HepG2 (cell line): ENCODE results near the gene FAM120B. TPM values are rescaled to one million over a fixed set of nuclear protein-coding genes. Genes with fewer than 3 reads are reported as not detected.
A peak's percentile ranks its signal among the peaks of the same experiment; 100 is the strongest.

ENCODE experiments used
- ATAC-seq: fragments of 200-7000 bp; cut with Tn5 transposase; 3 replicates; pipeline ENCODE4 v1.9.1; 2020; ENCODE audit warnings: mild to moderate bottlenecking, moderate library complexity
- BruUV-seq: library from RNA; stranded (reverse); fragments of 400-500 nt; replicated peaks from 2 replicates; lab custom pipeline; 2021; lab: Mats Ljungman, UMichigan
- CTCF ChIA-PET: fragments of 300-600 bp; formaldehyde crosslinking; extraction: SDS; loops from one replicate; lab custom pipeline; 2021; ENCODE audit warnings: low total read pairs, inconsistent platforms, low intra/inter-chr PET ratio; lab: Yijun Ruan, JAX
- POLR2A ChIA-PET: fragments of 350-600 bp; sonication (Branson Sonifier 250); formaldehyde crosslinking; loops from one replicate; lab custom pipeline; 2020; ENCODE audit warnings: antibody characterized with exemption, inconsistent platforms; lab: Yijun Ruan, JAX
- DNase-seq: peaks from one replicate; pipeline ENCODE4 v3.0.0-alpha.2; 2015; ENCODE audit warnings: low spot score
- FAIRE-seq: peaks from 3 replicates; lab custom pipeline; 2011; peaks lifted over from hg19 to GRCh38; lab: Jason Lieb, UNC
- H2AFZ ChIP-seq: one replicate; pipeline ENCODE4 v1.6.1; 2011; ENCODE audit warnings: low read length, inconsistent platforms
- H3K27ac ChIP-seq: fragments of 300-600 bp; 3 replicates; pipeline ENCODE4 v1.8.0; 2011; ENCODE audit warnings: mixed run types, mild to moderate bottlenecking, mixed read lengths, low read length, inconsistent platforms; ENCODE audit not compliant: insufficient read depth; ENCODE audit errors: extremely low read length
- H3K27me3 ChIP-seq, 2 experiments: fragments of 200-600 bp in 1 of 2; 2 replicates in 1 of 2; 3 replicates in 1 of 2; pipeline versions ENCODE4 v1.6.0 to v1.8.0; 2011; ENCODE audit warnings: low read length in 2 of 2, mild to moderate bottlenecking in 2 of 2, moderate library complexity in 2 of 2, inconsistent platforms in 1 of 2; ENCODE audit not compliant: insufficient read depth in 2 of 2, control insufficient read depth in 1 of 2
- H3K36me3 ChIP-seq, 2 experiments: fragments of 200-600 bp in 1 of 2; replicated peaks in 1 of 2; 2 replicates in 1 of 2; 3 replicates in 1 of 2; pipeline versions ENCODE4 v1.5.1 to v1.8.0; 2011; ENCODE audit warnings: low read length in 2 of 2, inconsistent platforms in 1 of 2; ENCODE audit not compliant: insufficient read depth in 2 of 2, control insufficient read depth in 1 of 2
- H3K4me1 ChIP-seq: 2 replicates; pipeline ENCODE4 v1.5.1; 2012; ENCODE audit warnings: low read length, inconsistent platforms; ENCODE audit not compliant: insufficient read depth
- H3K4me2 ChIP-seq: 2 replicates; pipeline ENCODE4 v1.6.0; 2011; ENCODE audit warnings: low read depth, low read length, inconsistent platforms
- H3K4me3 ChIP-seq, 3 experiments: fragments of 200-600 bp in 1 of 3; sonication (generic), shearing (Covaris generic) in 1 of 3; replicated peaks in 1 of 3; 2 replicates each; pipeline ENCODE4 v1.5.1; 2011 to 2016; ENCODE audit warnings: low read length in 3 of 3, inconsistent platforms in 2 of 3, low read depth in 2 of 3, mild to moderate bottlenecking in 2 of 3, control low read depth in 1 of 3, mixed read lengths in 1 of 3; ENCODE audit not compliant: insufficient read depth in 1 of 3
- H3K79me2 ChIP-seq: one replicate; pipeline ENCODE4 v1.6.1; 2011; ENCODE audit warnings: low read length, inconsistent platforms; ENCODE audit not compliant: insufficient read depth
- H3K9ac ChIP-seq: 2 replicates; pipeline ENCODE4 v1.6.0; 2011; ENCODE audit warnings: mild to moderate bottlenecking, low read depth, low read length, inconsistent platforms; ENCODE audit not compliant: insufficient read depth
- H3K9me3 ChIP-seq: 2 replicates; pipeline ENCODE4 v1.5.1; 2012; ENCODE audit warnings: mild to moderate bottlenecking, low read length
- H4K20me1 ChIP-seq: 2 replicates; pipeline ENCODE4 v1.6.0; 2011; ENCODE audit warnings: inconsistent platforms, mild to moderate bottlenecking, low read length, moderate library complexity; ENCODE audit not compliant: insufficient read depth
- BORCS8-MEF2B ChIP-seq: sonication (generic); formaldehyde crosslinking; IDR thresholded peaks from 2 replicates; pipeline ENCODE4 v1.8.0; 2022; ENCODE audit warnings: mild to moderate bottlenecking, missing genetic modification reagents
- IRF2 ChIP-seq: IDR thresholded peaks from 2 replicates; pipeline ENCODE4 v1.6.1; 2018; ENCODE audit warnings: missing genetic modification reagents, missing compliant biosample characterization
- REPIN1 ChIP-seq: sonication (generic); formaldehyde crosslinking; IDR thresholded peaks from 2 replicates; pipeline ENCODE4 v1.8.0; 2022; ENCODE audit warnings: missing genetic modification reagents, low read depth, mild to moderate bottlenecking, borderline replicate concordance
- STAG1 ChIP-seq: sonication (generic); formaldehyde crosslinking; IDR thresholded peaks from 2 replicates; pipeline ENCODE4 v1.4.0; 2020; ENCODE audit warnings: missing genetic modification reagents
- TMF1 ChIP-seq: sonication (generic); formaldehyde crosslinking; IDR thresholded peaks from 2 replicates; pipeline ENCODE4 v1.8.1; 2022; ENCODE audit warnings: low read depth, missing genetic modification reagents
- XRCC5 ChIP-seq: fragments of 200-400 bp; formaldehyde crosslinking; optimal IDR thresholded peaks from 2 replicates; pipeline ENCODE3; 2017; ENCODE audit warnings: mild to moderate bottlenecking, low read length
- ZFP36L1 ChIP-seq: sonication (generic); formaldehyde crosslinking; IDR thresholded peaks from 2 replicates; pipeline ENCODE4 v1.8.0; 2022; ENCODE audit warnings: mild to moderate bottlenecking, missing genetic modification reagents, moderate library complexity
- ZNF280B ChIP-seq: sonication (generic); formaldehyde crosslinking; IDR thresholded peaks from 2 replicates; pipeline ENCODE4 v1.5.0; 2020; ENCODE audit warnings: missing genetic modification reagents, mild to moderate bottlenecking, borderline replicate concordance
- ZNF343 ChIP-seq: sonication (generic); formaldehyde crosslinking; IDR thresholded peaks from 2 replicates; pipeline ENCODE4 v1.4.0; 2020; ENCODE audit warnings: mild to moderate bottlenecking, missing genetic modification reagents
- ZNF546 ChIP-seq: sonication (generic); formaldehyde crosslinking; conservative IDR thresholded peaks from 2 replicates; pipeline ENCODE4 v1.8.1; 2023; ENCODE audit warnings: mild to moderate bottlenecking, missing genetic modification reagents
- ZNF557 ChIP-seq: sonication (generic); formaldehyde crosslinking; IDR thresholded peaks from 2 replicates; pipeline ENCODE4 v1.4.0; 2020; ENCODE audit warnings: missing genetic modification reagents
- ZNF570 ChIP-seq: sonication (generic); formaldehyde crosslinking; IDR thresholded peaks from 2 replicates; pipeline ENCODE4 v1.4.0; 2020; ENCODE audit warnings: mild to moderate bottlenecking, missing genetic modification reagents, borderline replicate concordance
- ZNF850 ChIP-seq: sonication (generic); formaldehyde crosslinking; conservative IDR thresholded peaks from 2 replicates; pipeline ENCODE4 v1.9.0; 2021; ENCODE audit warnings: mild to moderate bottlenecking, missing genetic modification reagents
- ZSCAN29 ChIP-seq: sonication (generic); formaldehyde crosslinking; conservative IDR thresholded peaks from 2 replicates; pipeline ENCODE4 v1.4.0; 2020; ENCODE audit warnings: mild to moderate bottlenecking, missing genetic modification reagents
- WGBS: methylation state at CpG from one replicate; pipeline ENCODE4 v1.1.6; 2017; ENCODE audit warnings: low lambda C conversion rate; 5-methylcytosine and 5-hydroxymethylcytosine counted together
- in situ Hi-C: cut with HindIII; loops from 2 replicates; pipeline ENCODE4 v1.10.0; 2017; ENCODE audit warnings: low pct_unique_long_range_greater_than_20kb; ENCODE audit not compliant: extremely low pct_ligation_motif_present
- intact Hi-C: fragments of 100-400 bp; cut with micrococcal nuclease; formaldehyde crosslinking; loops from one replicate; pipeline ENCODE4 v1.10.0; 2022; ENCODE audit not compliant: unreplicated experiment
- polyA plus RNA-seq, 8 experiments: library from polyadenylated mRNA; depleted of rRNA in 3 of 8; stranded (reverse) in 7 of 8; unstranded in 1 of 8; fragments of >200 nt; fragmentation: Illumina TruSeq in 4 of 8; extraction: Trizol in 4 of 8; gene quantifications; 2 replicates each; pipeline versions ENCODE4 v1.2.1 to v1.2.3, GENCODE V29; 2011 to 2016; ENCODE audit warnings: low read depth in 4 of 8, missing spikeins in 1 of 8, mixed read lengths in 1 of 8; ENCODE audit not compliant: insufficient read depth in 1 of 8
- total RNA-seq, 5 experiments: library from RNA; depleted of rRNA; stranded (reverse); fragments of >200 nt; fragmentation: Illumina TruSeq; extraction: Trizol; gene quantifications; 2 replicates each; pipeline ENCODE4 v1.2.3, GENCODE V29; 2016; ENCODE audit warnings: low read depth in 1 of 5
- TF ChIP-seq, protein P1 (sequence below): IDR thresholded peaks from 2 replicates; pipeline ENCODE4 v1.6.1; 2016; ENCODE audit warnings: control low read depth
- TF ChIP-seq, protein P2 (sequence below): sonication (generic); formaldehyde crosslinking; IDR thresholded peaks from 2 replicates; pipeline ENCODE4 v1.5.0; 2020; ENCODE audit warnings: mild to moderate bottlenecking, missing genetic modification reagents, moderate library complexity

The FAM120B gene
- total and polyA plus RNA-seq, 2 of the 13 experiments (the other 11 are each of a cell fraction or from before 2014, with no cell fraction given) = 9.2 to 10.7 TPM

DNA sequence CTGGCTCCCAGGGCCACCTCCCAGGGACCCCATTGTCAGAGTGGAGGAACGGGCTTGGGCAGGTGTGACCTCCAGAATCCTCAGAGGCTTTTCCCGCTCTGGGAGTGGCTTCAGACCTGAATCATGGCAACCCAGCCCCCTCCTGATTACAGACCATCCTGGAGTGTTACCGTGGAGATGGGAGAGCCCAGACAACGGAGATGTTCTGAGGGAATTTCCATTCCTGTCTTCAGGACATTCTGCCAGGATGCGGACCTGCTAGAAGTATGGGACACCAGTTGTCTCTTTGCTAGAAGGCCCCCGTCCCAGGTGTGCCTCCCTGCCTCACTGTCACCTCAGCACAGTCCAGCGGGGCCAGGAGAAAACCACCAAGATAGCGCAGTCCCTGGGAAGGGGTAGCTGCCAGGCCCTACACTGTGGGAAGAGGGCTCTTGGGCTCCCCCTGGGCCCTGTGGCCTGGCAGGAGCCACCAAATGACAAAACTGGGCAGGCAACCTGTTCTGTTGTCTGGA, 136.6 kb downstream of the FAM120B start:
- H3K4me1 ChIP-seq = peaks cover 2% of the 10 kb centered on the region
- peaks cover 11 to 73% of the 10 kb centered on the region in 2 experiments for H3K27me3 ChIP-seq
- H3K79me2 ChIP-seq = no peaks in the 10 kb centered on the region
- ATAC-seq (peak; percentile 75), FAIRE-seq (no peak), DNase-seq (no peak)
- CTCF ChIA-PET = no interaction called here
- H3K9ac ChIP-seq = no peak overlapping the region
- POLR2A ChIA-PET = no interaction called here
- in situ Hi-C loops = no loop called here
- no peak overlapping the region for H3K27ac ChIP-seq
- no TSS peak for BruUV-seq
- no peaks in the 10 kb centered on the region for H3K9me3 ChIP-seq
- WGBS = 66% methylated on average over 5 of the region's 8 CpGs
- no peak overlapping the region for H2AFZ ChIP-seq
- H3K4me3 ChIP-seq = no peak overlapping the region
- intact Hi-C loops = no loop called here
- no peaks in the 10 kb centered on the region for H3K36me3 ChIP-seq
- H3K4me2 ChIP-seq = no peak overlapping the region
- no peaks in the 10 kb centered on the region; the same call in 1 of the 2 replicates for H4K20me1 ChIP-seq
- TF ChIP-seq ZNF850 = no peak
- no peak for TF ChIP-seq ZSCAN29
- TF ChIP-seq IRF2 (CRISPR knock-in tag) = no peak
- TF ChIP-seq ZNF546 (CRISPR knock-in tag) = no peak
- TF ChIP-seq REPIN1 (CRISPR knock-in tag) = no peak
- TF ChIP-seq TMF1 (CRISPR knock-in tag) = no peak
- no peak for TF ChIP-seq ZNF343
- TF ChIP-seq, protein P1, sequence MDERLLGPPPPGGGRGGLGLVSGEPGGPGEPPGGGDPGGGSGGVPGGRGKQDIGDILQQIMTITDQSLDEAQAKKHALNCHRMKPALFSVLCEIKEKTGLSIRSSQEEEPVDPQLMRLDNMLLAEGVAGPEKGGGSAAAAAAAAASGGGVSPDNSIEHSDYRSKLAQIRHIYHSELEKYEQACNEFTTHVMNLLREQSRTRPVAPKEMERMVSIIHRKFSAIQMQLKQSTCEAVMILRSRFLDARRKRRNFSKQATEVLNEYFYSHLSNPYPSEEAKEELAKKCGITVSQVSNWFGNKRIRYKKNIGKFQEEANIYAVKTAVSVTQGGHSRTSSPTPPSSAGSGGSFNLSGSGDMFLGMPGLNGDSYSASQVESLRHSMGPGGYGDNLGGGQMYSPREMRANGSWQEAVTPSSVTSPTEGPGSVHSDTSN (CRISPR knock-in tag) = no peak
- peak; percentile 22 for TF ChIP-seq XRCC5
- TF ChIP-seq BORCS8-MEF2B = no peak
- TF ChIP-seq STAG1 = peak; percentile 48
- no peak for TF ChIP-seq ZNF280B (CRISPR knock-in tag)
- no peak for TF ChIP-seq ZFP36L1 (CRISPR knock-in tag)
- no peak for TF ChIP-seq ZNF557 (CRISPR knock-in tag)
- TF ChIP-seq ZNF570 (CRISPR knock-in tag) = no peak
- TF ChIP-seq, protein P2, sequence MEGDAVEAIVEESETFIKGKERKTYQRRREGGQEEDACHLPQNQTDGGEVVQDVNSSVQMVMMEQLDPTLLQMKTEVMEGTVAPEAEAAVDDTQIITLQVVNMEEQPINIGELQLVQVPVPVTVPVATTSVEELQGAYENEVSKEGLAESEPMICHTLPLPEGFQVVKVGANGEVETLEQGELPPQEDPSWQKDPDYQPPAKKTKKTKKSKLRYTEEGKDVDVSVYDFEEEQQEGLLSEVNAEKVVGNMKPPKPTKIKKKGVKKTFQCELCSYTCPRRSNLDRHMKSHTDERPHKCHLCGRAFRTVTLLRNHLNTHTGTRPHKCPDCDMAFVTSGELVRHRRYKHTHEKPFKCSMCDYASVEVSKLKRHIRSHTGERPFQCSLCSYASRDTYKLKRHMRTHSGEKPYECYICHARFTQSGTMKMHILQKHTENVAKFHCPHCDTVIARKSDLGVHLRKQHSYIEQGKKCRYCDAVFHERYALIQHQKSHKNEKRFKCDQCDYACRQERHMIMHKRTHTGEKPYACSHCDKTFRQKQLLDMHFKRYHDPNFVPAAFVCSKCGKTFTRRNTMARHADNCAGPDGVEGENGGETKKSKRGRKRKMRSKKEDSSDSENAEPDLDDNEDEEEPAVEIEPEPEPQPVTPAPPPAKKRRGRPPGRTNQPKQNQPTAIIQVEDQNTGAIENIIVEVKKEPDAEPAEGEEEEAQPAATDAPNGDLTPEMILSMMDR (CRISPR knock-in tag) = peak; percentile 52
